Heart right ventricle (tissue), 16 donors: Measurements from ENCODE around the gene THAP10. TPM values are rescaled to one million over a fixed set of nuclear protein-coding genes. Genes with fewer than 3 reads are reported as not detected.
A peak's percentile ranks its signal among the peaks of the same experiment; 100 is the strongest.

Experiments used
- ATAC-seq, 8 donors: fragments of 200-7000 bp; cut with Tn5 transposase; one replicate each; pipeline ENCODE4 v1.9.1; 2020; ENCODE audit warnings: mild to moderate bottlenecking in 8 of 8, moderate library complexity in 8 of 8, moderate number of reproducible peaks in 1 of 8
- DNase-seq, 2 donors: peaks; one replicate each; pipeline ENCODE4 v3.0.0-alpha.2; 2020
- H3K27ac ChIP-seq, 10 donors: fragments of 200-600 bp; sonication (generic) in 2 of 10; one replicate each; pipeline versions ENCODE4 v1.5.0 to v1.8.0; 2020 to 2022; ENCODE audit warnings: mild to moderate bottlenecking in 3 of 10
- H3K27me3 ChIP-seq, 7 donors: fragments of 200-600 bp; one replicate each; pipeline ENCODE4 v1.8.0; 2021 to 2022; ENCODE audit warnings: mild to moderate bottlenecking in 2 of 7
- H3K36me3 ChIP-seq, 9 donors: fragments of 200-600 bp; sonication (generic) in 1 of 9; one replicate each; pipeline versions ENCODE4 v1.5.0 to v1.8.0; 2020 to 2022; ENCODE audit warnings: mild to moderate bottlenecking in 2 of 9
- H3K4me1 ChIP-seq, 9 donors: fragments of 200-600 bp; sonication (generic) in 1 of 9; one replicate each; pipeline versions ENCODE4 v1.5.0 to v1.8.0; 2020 to 2022; ENCODE audit warnings: mild to moderate bottlenecking in 4 of 9
- H3K4me3 ChIP-seq, 10 donors: fragments of 200-600 bp; sonication (generic) in 2 of 10; one replicate each; pipeline versions ENCODE4 v1.5.0 to v1.8.0; 2020 to 2022; ENCODE audit warnings: mild to moderate bottlenecking in 7 of 10, moderate library complexity in 2 of 10
- H3K9me3 ChIP-seq, 11 donors: fragments of 200-600 bp in 10 of 11; sonication (generic) in 2 of 11; one replicate each; pipeline versions ENCODE4 v1.5.0 to v1.8.0; 2013 to 2022; ENCODE audit warnings: mild to moderate bottlenecking in 2 of 11, control low read depth in 1 of 11, moderate library complexity in 1 of 11
- WGBS, 2 donors: extraction: QIAGEN DNeasy Blood & Tissue Kit; methylation state at CpG; one replicate each; pipeline ENCODE4 v1.1.7; 2013; ENCODE audit warnings: inconsistent platforms in 1 of 2; 5-methylcytosine and 5-hydroxymethylcytosine counted together
- intact Hi-C, 10 donors: fragments of 100-400 bp; cut with DNase I; formaldehyde crosslinking; loops; one replicate each; pipeline versions ENCODE4 v1.11.1 to v1.14.2; 2022
- polyA plus RNA-seq, 2 donors: library from polyadenylated mRNA; stranded (reverse); fragments of 200-250 nt; gene quantifications; one replicate each; pipeline ENCODE4 v1.2.3, GENCODE V29; 2013
- total RNA-seq, 10 donors: library from RNA; stranded (reverse); fragmentation: NEBNext Ultra II Directional in 3 of 10; extraction: Animal tissue kit (Norgen Biotek cat#: 25700) in 3 of 10; gene quantifications; one replicate each; pipeline versions ENCODE4 v1.2.1 to v1.2.4, GENCODE V29; 2021 to 2023
- TF ChIP-seq, protein P1 (sequence below), 9 donors: fragments of 200-600 bp; sonication (generic) in 2 of 9; IDR thresholded peaks; one replicate each; pipeline versions ENCODE4 v1.5.0 to v1.8.0; 2021 to 2022; ENCODE audit warnings: antibody characterized with exemption in 9 of 9, mild to moderate bottlenecking in 5 of 9, moderate library complexity in 1 of 9
- donor health status: Arrhythmogenic right ventricular cardiomyopathy.
- donor health status: ischemic (EF 13 %, LVEDD 7.1; RV severe dilation, severe dysfunction).
- donor health status: healthy with polysubstance abuse.
- donor health status: DM: no; HTN: yes; CAD: no.
- donor health status: DM: no; HTN: no; CAD: no.
- donor health status: ischemic (EF 25% LVEDD 6.9; RV normal size, moderate dysfunction).
- donor health status: ischemic (EF 25% LVEDD 5.7; RV mildly dilated, moderate dysfunction).
- donor health status: healthy.
- donor health status: DM: yes; HTN: yes; CAD: no.
- donor health status: Ischemic cardiomyopathy.
- donor health status: ischemic (EF 35%, LVEDD 5.7; RV mildly dilated, moderate dysfunction).
- donor health status: nonischemic (EF 11% LVEDD 7.7; RV severe dilation, severe dysfunction).
- donor health status: DM: yes; HTN: yes; CAD: no.
- donor health status: PGD.
- donor health status: ischemic (EF 29% LVEDD 5.4; RV normal size, mild dysfunction).
- donor health status: nonischemic (EF 23%, LVEDD 6.1; RV moderate dilation, normal function).

Gene THAP10
- total and polyA plus RNA-seq, 12 donors: 1.2 to 7.0 (median 4.4) TPM

DNA sequence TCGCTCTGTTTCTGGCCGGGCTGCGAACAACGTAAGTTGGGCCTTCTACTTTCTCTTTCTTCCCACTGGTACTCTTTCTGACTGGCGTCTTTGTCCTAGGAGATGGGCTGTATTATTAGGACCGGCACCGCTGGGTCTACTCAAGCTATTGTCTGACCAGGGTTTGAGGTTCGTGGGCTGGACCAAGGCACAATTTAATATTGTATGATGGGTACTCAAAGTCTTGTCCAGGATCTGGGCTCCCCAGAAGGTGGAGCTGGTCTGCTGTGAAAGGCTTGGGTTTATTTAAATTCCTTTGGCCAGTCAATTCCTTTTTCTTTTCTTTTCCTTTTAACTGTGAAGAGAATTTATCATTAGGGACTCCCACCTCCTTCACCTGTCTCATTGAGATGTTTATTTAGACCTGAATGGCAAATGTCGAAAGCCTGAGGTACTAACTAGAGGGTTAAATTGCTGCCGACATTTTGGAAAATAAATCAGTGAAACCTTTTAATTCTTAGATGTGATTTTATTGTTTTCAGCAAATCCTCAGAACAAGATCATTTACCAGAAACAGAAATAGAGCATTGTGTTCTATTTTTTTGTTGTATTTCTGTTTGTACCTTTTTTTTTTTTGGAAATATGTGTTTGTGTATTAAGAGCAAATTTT, 803 bp upstream of the THAP10 start:
- DNase-seq (peak in 1 of 2 donors; percentile 40), ATAC-seq (peak; percentile 48 to 83 (median 75))
- Histone ChIP-seq H3K4me3 (peak overlapping the region; percentile 64 to 92 (median 68)), H3K36me3 (peaks cover 0 to 34% (median 0%) of the 10 kb centered on the region in 9 donors), H3K9me3 (no peaks in the 10 kb centered on the region), H3K27ac (peak overlapping the region; percentile 41 to 86 (median 72)), H3K27me3 (no peaks in the 10 kb centered on the region), H3K4me1 (peaks cover 0 to 26% (median 13%) of the 10 kb centered on the region in 9 donors)
- TF ChIP-seq, protein P1, sequence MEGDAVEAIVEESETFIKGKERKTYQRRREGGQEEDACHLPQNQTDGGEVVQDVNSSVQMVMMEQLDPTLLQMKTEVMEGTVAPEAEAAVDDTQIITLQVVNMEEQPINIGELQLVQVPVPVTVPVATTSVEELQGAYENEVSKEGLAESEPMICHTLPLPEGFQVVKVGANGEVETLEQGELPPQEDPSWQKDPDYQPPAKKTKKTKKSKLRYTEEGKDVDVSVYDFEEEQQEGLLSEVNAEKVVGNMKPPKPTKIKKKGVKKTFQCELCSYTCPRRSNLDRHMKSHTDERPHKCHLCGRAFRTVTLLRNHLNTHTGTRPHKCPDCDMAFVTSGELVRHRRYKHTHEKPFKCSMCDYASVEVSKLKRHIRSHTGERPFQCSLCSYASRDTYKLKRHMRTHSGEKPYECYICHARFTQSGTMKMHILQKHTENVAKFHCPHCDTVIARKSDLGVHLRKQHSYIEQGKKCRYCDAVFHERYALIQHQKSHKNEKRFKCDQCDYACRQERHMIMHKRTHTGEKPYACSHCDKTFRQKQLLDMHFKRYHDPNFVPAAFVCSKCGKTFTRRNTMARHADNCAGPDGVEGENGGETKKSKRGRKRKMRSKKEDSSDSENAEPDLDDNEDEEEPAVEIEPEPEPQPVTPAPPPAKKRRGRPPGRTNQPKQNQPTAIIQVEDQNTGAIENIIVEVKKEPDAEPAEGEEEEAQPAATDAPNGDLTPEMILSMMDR (IDR thresholded peaks at IDR 0.05): peak; percentile 25 to 77 (median 54)
- 8 to 9% methylated on average over 10 of the region's 10 CpGs for WGBS, 2 donors
- intact Hi-C loops: loop anchor here in 8 of 10 donors (5.0 to 10.0 kb wide), 5 partner anchors 209 to 552 kb away; no protein-coding TSS in a partner anchor

DNA sequence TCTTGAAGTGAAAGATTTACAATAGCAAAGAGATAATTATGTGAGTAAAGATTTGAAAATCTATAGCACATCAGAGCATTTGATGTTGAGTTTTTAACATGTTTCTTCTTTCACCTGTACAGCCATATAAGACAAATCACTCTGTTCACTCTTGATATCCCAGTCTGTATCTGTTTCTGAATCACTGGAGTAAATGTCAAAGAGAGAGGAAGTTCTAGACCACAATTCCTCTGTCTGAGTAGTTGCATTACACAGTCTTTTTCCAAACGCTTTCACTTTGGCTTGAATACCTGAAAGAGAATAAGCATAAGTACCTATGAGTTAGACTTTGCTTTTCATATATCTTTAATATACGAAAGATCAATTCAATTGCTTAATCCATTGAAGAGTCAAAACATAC, 9.9 kb downstream of the THAP10 start:
- no peak overlapping the region for H3K4me3 ChIP-seq
- 87 to 89% methylated on average over 2 of the region's 2 CpGs for WGBS, 2 donors
- DNase-seq: no peak
- no peak for ATAC-seq
- peaks cover 0 to 12% (median 0%) of the 10 kb centered on the region in 9 donors for H3K36me3 ChIP-seq
- H3K27me3 ChIP-seq: no peaks in the 10 kb centered on the region
- no peaks in the 10 kb centered on the region for H3K9me3 ChIP-seq
- H3K4me1 ChIP-seq: no peaks in the 10 kb centered on the region
- TF ChIP-seq, protein P1 (IDR thresholded peaks at IDR 0.05): no peak
- intact Hi-C loops: no loop called here
- H3K27ac ChIP-seq: no peak overlapping the region

DNA sequence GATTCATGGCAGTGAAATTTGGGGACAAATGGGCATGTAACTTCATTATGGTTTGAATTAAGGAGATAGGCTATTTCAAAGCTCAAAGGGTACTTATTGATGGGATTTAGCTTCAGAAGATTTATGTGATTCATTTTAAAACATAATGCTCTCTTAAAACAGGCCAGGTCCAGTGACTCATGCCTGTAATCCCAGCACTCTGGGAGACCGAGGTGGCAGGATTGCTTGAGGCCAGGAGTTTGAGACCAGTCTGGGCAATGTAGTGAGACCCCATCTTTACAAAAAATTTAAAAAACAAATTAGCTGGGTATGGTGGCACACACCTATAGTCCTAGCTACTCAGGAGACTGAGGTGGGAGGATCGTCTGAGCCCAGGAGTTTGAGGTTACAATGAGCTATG, 11.5 kb downstream of the THAP10 start:
- H3K27me3 ChIP-seq: no peaks in the 10 kb centered on the region
- intact Hi-C loops: no loop called here
- peaks cover 0 to 12% (median 0%) of the 10 kb centered on the region in 9 donors for H3K36me3 ChIP-seq
- H3K4me1 ChIP-seq: no peaks in the 10 kb centered on the region
- DNase-seq (no peak), ATAC-seq (no peak)
- TF ChIP-seq, protein P1 (IDR thresholded peaks at IDR 0.05): no peak
- no peaks in the 10 kb centered on the region for H3K9me3 ChIP-seq
- no peak overlapping the region for H3K27ac ChIP-seq
- no peak overlapping the region for H3K4me3 ChIP-seq
- WGBS, 2 donors: 96 to 99% methylated on average over 2 of the region's 2 CpGs

DNA sequence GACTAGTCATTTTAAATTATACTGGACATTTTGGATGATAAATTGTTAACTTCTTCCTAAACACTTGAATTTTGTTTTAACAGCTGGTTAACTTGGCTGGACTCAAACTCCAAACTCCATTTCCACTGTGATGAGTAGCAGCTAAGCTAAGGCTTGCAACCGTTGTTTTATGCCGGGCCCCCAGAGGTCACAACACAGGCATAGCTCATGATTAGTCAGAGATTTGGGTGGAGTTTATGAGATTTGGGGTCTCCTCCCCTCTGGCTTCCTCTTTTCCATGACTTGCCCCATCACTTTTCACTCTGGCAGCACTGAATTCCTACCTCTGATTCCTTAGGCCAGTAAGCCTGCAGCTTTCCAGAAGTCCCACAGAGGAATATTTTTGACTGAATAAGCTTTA, 12.8 kb downstream of the THAP10 start:
- TF ChIP-seq, protein P1 (IDR thresholded peaks at IDR 0.05): no peak
- Histone ChIP-seq H3K27ac (no peak overlapping the region), H3K9me3 (no peaks in the 10 kb centered on the region), H3K27me3 (no peaks in the 10 kb centered on the region), H3K4me1 (peaks cover 0 to 5% (median 0%) of the 10 kb centered on the region in 9 donors), H3K4me3 (no peak overlapping the region), H3K36me3 (peaks cover 0 to 12% (median 0%) of the 10 kb centered on the region in 9 donors)
- DNase-seq (no peak), ATAC-seq (peak in 1 of 8 donors; percentile 68)
- intact Hi-C loops: loop anchor here in 8 of 10 donors (5.0 to 10.0 kb wide), 5 partner anchors 52 to 205 kb away; no protein-coding TSS in a partner anchor
- 59 to 73% methylated on average over 2 of the region's 2 CpGs for WGBS, 2 donors
